HUES6 (cell line): ENCODE results near the gene RPL32.
"Not testable (repeated sequence)": the region's sequence is repeated elsewhere in the genome, so short reads cannot be mapped to it uniquely, and the experiment has no call there.

Experiments
- H3K27ac ChIP-seq: 2 replicates; pipeline ENCODE4 v1.7.0; 2013; ENCODE audit warnings: low read depth, mild to moderate bottlenecking, low read length, inconsistent platforms
- H3K27me3 ChIP-seq: 2 replicates; pipeline ENCODE4 v1.6.1; 2013; ENCODE audit warnings: low read length; ENCODE audit not compliant: control insufficient read depth, insufficient read depth
- H3K36me3 ChIP-seq: 2 replicates; pipeline ENCODE4 v1.6.1; 2013; ENCODE audit warnings: low read length; ENCODE audit not compliant: control insufficient read depth, insufficient read depth
- H3K4me1 ChIP-seq: 2 replicates; pipeline ENCODE4 v1.6.1; 2013; ENCODE audit warnings: low read length; ENCODE audit not compliant: control insufficient read depth, insufficient read depth
- H3K4me3 ChIP-seq: 2 replicates; pipeline ENCODE4 v1.5.1; 2013; ENCODE audit warnings: low read depth, low read length
- H3K9ac ChIP-seq: one replicate; pipeline ENCODE4 v1.6.1; 2013; ENCODE audit warnings: mild to moderate bottlenecking, low read length
- H3K9me3 ChIP-seq: 2 replicates; pipeline ENCODE4 v1.6.1; 2013; ENCODE audit warnings: low read depth, low read length; ENCODE audit not compliant: control insufficient read depth, insufficient read depth

Gene RPL32

GRCh38 chr3:12865271-12865670 is 23.9 kb upstream of the RPL32 start:
- Histone ChIP-seq H3K4me3 (no peak overlapping the region), H3K4me1 (peaks cover 3% of the 10 kb centered on the region; the same call in 1 of the 2 replicates), H3K36me3 (no peaks in the 10 kb centered on the region), H3K27me3 (peaks cover 20% of the 10 kb centered on the region), H3K9ac (no peak overlapping the region), H3K9me3 (peaks cover 9% of the 10 kb centered on the region), H3K27ac (no peak overlapping the region)

- H3K9ac ChIP-seq, result no peak overlapping the region
- H3K27me3 ChIP-seq, result peaks cover 7% of the 10 kb centered on the region; the same call in 1 of the 2 replicates
- H3K9me3 ChIP-seq, result peaks cover 9% of the 10 kb centered on the region
- no peak overlapping the region for H3K27ac ChIP-seq
- H3K36me3 ChIP-seq, result no peaks in the 10 kb centered on the region
- no peak overlapping the region for H3K4me3 ChIP-seq
- no peaks in the 10 kb centered on the region for H3K4me1 ChIP-seq
Observed at GRCh38 chr3:12862387-12862786, 21.0 kb upstream of the RPL32 start.

- H3K27me3 ChIP-seq, result peaks cover 7% of the 10 kb centered on the region; the same call in 1 of the 2 replicates
- H3K36me3 ChIP-seq, result no peaks in the 10 kb centered on the region
- H3K9me3 ChIP-seq, result peaks cover 9% of the 10 kb centered on the region
- no peak overlapping the region for H3K27ac ChIP-seq
- no peak overlapping the region for H3K9ac ChIP-seq
- no peak overlapping the region for H3K4me3 ChIP-seq
- no peaks in the 10 kb centered on the region for H3K4me1 ChIP-seq
Observed at GRCh38 chr3:12861611-12862010, 20.2 kb upstream of the RPL32 start.

- Histone ChIP-seq H3K9ac (no peak overlapping the region), H3K4me1 (no peaks in the 10 kb centered on the region), H3K9me3 (peaks cover under 1% of the 10 kb centered on the region; the same call in 1 of the 2 replicates), H3K36me3 (no peaks in the 10 kb centered on the region), H3K27ac (no peak overlapping the region), H3K27me3 (peaks cover 15% of the 10 kb centered on the region), H3K4me3 (no peak overlapping the region)
Observed at GRCh38 chr3:12859840-12860239, 18.5 kb upstream of the RPL32 start.

GRCh38 chr3:12856626-12857025 is 15.3 kb upstream of the RPL32 start:
- H3K4me1 ChIP-seq, result no peaks in the 10 kb centered on the region
- no peak overlapping the region for H3K4me3 ChIP-seq
- no peak overlapping the region for H3K27ac ChIP-seq
- no peaks in the 10 kb centered on the region for H3K9me3 ChIP-seq
- peaks cover 26% of the 10 kb centered on the region for H3K27me3 ChIP-seq
- no peak overlapping the region for H3K9ac ChIP-seq
- H3K36me3 ChIP-seq, result no peaks in the 10 kb centered on the region

GRCh38 chr3:12854565-12854964 is 13.2 kb upstream of the RPL32 start:
- Histone ChIP-seq H3K36me3 (no peaks in the 10 kb centered on the region), H3K27ac (no peak overlapping the region), H3K4me3 (no peak overlapping the region), H3K9me3 (peaks cover 13% of the 10 kb centered on the region), H3K9ac (no peak overlapping the region), H3K27me3 (peaks cover 26% of the 10 kb centered on the region), H3K4me1 (no peaks in the 10 kb centered on the region)

- not testable (repeated sequence) for H3K9ac ChIP-seq, H3K27ac ChIP-seq, H3K4me3 ChIP-seq, H3K36me3 ChIP-seq, H3K4me1 ChIP-seq
- peaks cover 26% of the 10 kb centered on the region for H3K27me3 ChIP-seq
- peaks cover 13% of the 10 kb centered on the region for H3K9me3 ChIP-seq
Observed at GRCh38 chr3:12853847-12854246, 12.5 kb upstream of the RPL32 start.

- Histone ChIP-seq H3K27ac (no peak overlapping the region), H3K9ac (no peak overlapping the region), H3K4me1 (no peaks in the 10 kb centered on the region), H3K4me3 (no peak overlapping the region), H3K9me3 (peaks cover 16% of the 10 kb centered on the region), H3K36me3 (no peaks in the 10 kb centered on the region), H3K27me3 (peaks cover 26% of the 10 kb centered on the region)
Observed at GRCh38 chr3:12852201-12852600, 10.8 kb upstream of the RPL32 start.

- 0 out of 2 replicates have a peak, but pooled peaks cover 2% of the 10 kb centered on the region for H3K27me3 ChIP-seq
- no peak overlapping the region for H3K4me3 ChIP-seq
- H3K9me3 ChIP-seq, result peaks cover 22% of the 10 kb centered on the region
- peaks cover 2% of the 10 kb centered on the region for H3K36me3 ChIP-seq
- H3K9ac ChIP-seq, result no peak overlapping the region
- H3K27ac ChIP-seq, result no peak overlapping the region
- no peaks in the 10 kb centered on the region for H3K4me1 ChIP-seq
Observed at GRCh38 chr3:12845811-12846210, 4.4 kb upstream of the RPL32 start.

- Histone ChIP-seq H3K27ac (no peak overlapping the region), H3K27me3 (0 out of 2 replicates have a peak, but pooled peaks cover 2% of the 10 kb centered on the region), H3K4me1 (peaks cover 15% of the 10 kb centered on the region), H3K36me3 (peaks cover 36% of the 10 kb centered on the region), H3K4me3 (no peak overlapping the region), H3K9me3 (peaks cover 16% of the 10 kb centered on the region), H3K9ac (no peak overlapping the region)
Observed at GRCh38 chr3:12842469-12842868, 1.1 kb upstream of the RPL32 start.

GRCh38 chr3:12841970-12842328 is 584 bp upstream of the RPL32 start:
- Histone ChIP-seq H3K4me3 (peak overlapping the region; percentile 22), H3K9me3 (peaks cover 10% of the 10 kb centered on the region), H3K36me3 (peaks cover 41% of the 10 kb centered on the region), H3K9ac (peak overlapping the region; percentile 100), H3K4me1 (peaks cover 15% of the 10 kb centered on the region), H3K27ac (no peak overlapping the region), H3K27me3 (0 out of 2 replicates have a peak, but pooled peaks cover 2% of the 10 kb centered on the region)
